ENCODE measurements around the gene CES2.

GRCh38 chr16:66976746-66977145 is 41.4 kb downstream of the CES2 start:
- no peak for TF ChIP-seq MAX (IDR thresholded peaks at IDR 0.05)
- no peak for TF ChIP-seq CEBPB (IDR thresholded peaks at IDR 0.05; ENCODE audit: low read depth)
- no peak for TF ChIP-seq POLR2AphosphoS5 (IDR thresholded peaks at IDR 0.05; ENCODE audit: low read depth, low read length)
- TF ChIP-seq CTCF (IDR thresholded peaks at IDR 0.05 in 2 of 3, conservative IDR thresholded peaks at IDR 0.05 in 1 of 3; ENCODE audit: borderline replicate concordance in 1 of 3, insufficient read depth in 1 of 3, low read depth in 2 of 3, low read length in 2 of 3) = no peak
- TF ChIP-seq ZNF274 (IDR thresholded peaks at IDR 0.05; ENCODE audit: low read depth, low read length) = no peak
- TF ChIP-seq EZH2 (IDR thresholded peaks at IDR 0.05) = no peak
- no peak for TF ChIP-seq RAD21 (IDR thresholded peaks at IDR 0.05; ENCODE audit: low read depth)
- no peak for TF ChIP-seq SRF (IDR thresholded peaks at IDR 0.05; ENCODE audit: low read depth)
- TF ChIP-seq FOSL1 (IDR thresholded peaks at IDR 0.05; ENCODE audit: low read depth) = no peak
- no peak for TF ChIP-seq YY1 (IDR thresholded peaks at IDR 0.05; ENCODE audit: extremely low read depth, insufficient replicate concordance, low read depth, low read length)
- TF ChIP-seq POLR2A (IDR thresholded peaks at IDR 0.05; ENCODE audit: borderline replicate concordance, extremely low read depth, insufficient read depth, insufficient read length) = no peak

Data from HCT116 (cell line).